Hepatocyte (in vitro differentiated cells): Measurements from ENCODE around the gene CEP85.

ENCODE experiments used
- EZH2 ChIP-seq: fragments of 200-600 bp; sonication (generic); IDR thresholded peaks from 2 replicates; pipeline ENCODE4 v1.6.1; 2016; ENCODE audit warnings: antibody characterized with exemption, mild to moderate bottlenecking, borderline replicate concordance
- TF ChIP-seq, protein P1 (sequence below): fragments of 200-600 bp; sonication (generic); IDR thresholded peaks from 2 replicates; pipeline ENCODE4 v1.5.1; 2016; ENCODE audit warnings: antibody characterized with exemption, mild to moderate bottlenecking; ENCODE audit not compliant: poor library complexity

GRCh38 chr1:26239936-26240335 lies 5.9 kb downstream of the CEP85 start:
- TF ChIP-seq, protein P1, sequence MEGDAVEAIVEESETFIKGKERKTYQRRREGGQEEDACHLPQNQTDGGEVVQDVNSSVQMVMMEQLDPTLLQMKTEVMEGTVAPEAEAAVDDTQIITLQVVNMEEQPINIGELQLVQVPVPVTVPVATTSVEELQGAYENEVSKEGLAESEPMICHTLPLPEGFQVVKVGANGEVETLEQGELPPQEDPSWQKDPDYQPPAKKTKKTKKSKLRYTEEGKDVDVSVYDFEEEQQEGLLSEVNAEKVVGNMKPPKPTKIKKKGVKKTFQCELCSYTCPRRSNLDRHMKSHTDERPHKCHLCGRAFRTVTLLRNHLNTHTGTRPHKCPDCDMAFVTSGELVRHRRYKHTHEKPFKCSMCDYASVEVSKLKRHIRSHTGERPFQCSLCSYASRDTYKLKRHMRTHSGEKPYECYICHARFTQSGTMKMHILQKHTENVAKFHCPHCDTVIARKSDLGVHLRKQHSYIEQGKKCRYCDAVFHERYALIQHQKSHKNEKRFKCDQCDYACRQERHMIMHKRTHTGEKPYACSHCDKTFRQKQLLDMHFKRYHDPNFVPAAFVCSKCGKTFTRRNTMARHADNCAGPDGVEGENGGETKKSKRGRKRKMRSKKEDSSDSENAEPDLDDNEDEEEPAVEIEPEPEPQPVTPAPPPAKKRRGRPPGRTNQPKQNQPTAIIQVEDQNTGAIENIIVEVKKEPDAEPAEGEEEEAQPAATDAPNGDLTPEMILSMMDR, result no peak
- TF ChIP-seq EZH2, result no peak
